HG02938 (cell line): ENCODE results near the gene SPN.
"Not testable (repeated sequence)": the region's sequence is repeated elsewhere in the genome, so short reads cannot be mapped to it uniquely, and the experiment has no call there.

Experiments
- ATAC-seq: cut with Tn5 transposase; IDR thresholded peaks from one replicate; pipeline ENCODE4 v1.9.1; 2021; ENCODE audit warnings: mild to moderate bottlenecking, moderate library complexity; ENCODE audit not compliant: unreplicated experiment

The SPN gene

DNA sequence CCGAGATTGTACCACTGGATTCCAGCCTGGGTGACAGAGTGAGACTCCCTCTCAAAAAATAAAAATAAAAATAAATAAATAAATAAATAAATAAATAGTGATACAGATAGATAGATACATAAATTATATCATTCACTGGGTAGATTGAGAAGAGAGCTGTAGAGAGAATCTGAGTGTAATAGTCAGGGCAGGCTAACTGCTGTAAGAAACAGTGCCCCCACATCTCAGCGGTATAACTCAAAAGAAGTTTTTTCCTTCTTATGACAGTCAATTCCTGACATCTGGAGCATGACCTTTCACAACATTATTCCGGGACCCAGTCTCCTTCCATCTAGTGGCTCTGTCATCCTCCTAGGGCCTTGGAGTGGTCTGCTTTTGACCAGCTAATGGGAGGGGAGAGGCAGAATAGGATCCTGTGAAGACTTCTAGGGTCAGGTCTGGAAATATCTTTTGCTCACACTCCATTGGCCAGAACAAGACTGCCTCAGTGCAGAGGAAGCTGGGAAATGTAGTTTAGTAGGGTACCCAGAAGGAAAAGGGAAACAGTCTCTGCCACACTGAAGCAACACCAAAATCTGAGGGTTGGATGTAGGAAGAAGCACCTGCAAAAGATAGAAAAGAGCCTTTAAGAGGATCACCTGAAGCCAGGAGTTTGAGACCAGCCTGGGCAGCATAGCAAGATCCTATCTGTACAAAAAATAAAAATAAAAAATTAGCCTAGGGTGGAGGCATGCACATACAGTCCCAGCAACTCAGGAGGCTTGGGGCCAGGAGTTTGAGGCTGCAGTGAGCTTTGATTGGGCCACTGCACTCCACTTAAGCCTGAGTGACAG, 13.0 kb downstream of the SPN start:
- ATAC-seq: no peak

DNA sequence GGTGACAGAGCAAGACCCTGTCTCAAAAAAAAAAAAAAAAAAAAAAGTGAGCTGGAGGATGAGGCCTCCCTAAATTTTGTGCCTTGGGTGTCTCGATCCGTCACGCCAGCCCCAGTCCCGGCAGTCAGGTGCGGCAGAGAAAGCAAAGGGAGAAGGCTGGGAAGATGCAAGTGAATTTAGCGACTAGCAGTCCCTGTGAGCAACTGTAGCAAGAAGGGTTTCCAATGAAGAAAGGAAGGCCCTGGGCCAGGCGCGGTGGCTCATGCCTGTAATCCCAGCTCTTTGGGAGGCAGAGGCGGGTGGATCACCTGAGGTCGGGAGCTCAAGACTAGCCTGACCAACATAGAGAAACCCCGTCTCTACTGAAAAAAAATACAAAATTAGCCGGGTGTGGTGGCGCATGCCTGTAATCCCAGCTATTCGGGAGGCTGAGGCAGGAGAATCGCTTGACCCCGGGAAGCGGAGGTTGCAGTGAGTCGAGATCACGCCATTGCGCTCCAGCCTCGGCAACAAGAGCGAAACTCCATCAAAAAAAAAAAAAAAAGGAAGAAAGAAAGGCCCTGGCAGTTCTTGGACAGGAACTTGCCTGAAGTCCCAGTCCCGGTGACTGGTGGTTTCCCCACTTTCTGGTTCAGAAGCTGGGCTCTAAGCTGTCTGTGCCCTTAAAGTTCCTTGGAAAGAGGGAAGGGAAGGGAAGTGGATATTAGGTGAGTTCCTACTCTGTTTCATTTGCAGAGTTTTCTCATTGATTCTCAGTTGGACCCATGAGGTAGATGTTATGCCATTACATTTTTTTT, 14.1 kb downstream of the SPN start:
- no peak for ATAC-seq

DNA sequence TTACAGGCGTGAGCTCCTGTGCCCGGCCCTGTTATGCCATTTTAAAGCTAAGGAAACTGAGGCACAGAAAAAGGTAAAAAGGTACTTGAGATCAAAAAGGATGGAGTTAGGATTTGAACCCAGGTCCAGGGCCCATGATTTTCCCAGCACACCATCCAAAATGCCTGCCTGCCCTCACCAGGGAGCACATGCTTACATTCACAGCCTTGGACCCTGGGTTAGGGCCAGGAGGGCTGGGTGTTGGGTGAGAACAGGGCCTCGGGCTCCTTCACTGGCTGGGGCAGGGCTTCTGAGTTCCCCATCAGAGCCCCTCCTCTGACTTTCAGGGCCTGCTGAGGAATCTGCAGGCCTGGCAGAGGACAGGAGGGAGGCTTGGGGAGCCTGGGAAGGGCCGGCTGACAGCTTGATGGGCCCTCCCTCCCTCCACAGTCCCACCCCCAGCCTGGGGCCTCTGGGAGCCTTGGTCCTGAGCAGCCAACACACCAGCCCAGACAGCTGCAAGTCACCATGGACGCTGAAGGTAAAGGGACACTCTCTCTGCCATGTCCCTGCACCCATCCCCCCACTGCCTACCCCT, 15.7 kb downstream of the SPN start, which contains the start of gene QPRT:
Gene QPRT (plus strand): TSS at position 490 of the 577 bp plus-strand sequence. CDS start 18 bp downstream, at position 508.
- ATAC-seq: no peak

DNA sequence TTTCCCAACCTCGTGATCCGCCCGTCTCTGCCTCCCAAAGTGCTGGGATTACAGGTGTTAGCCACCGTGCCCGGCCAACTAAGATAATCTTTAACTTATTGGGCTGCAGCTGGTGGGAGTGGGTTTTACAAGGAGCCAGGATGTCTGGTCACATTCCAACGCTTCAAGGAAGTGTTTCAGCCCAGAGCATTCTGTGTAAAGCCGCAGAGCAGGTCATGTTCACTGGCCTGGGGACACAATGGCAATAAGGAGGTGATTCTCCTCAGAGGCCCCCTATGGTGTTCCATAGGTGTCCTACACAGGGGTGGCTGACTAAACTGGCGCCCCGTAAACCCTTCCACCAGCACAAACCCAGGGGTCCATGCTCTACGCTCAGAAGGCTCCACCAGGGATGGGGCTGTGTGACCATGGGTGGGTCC, 17.1 kb downstream of the SPN start:
- no peak for ATAC-seq

DNA sequence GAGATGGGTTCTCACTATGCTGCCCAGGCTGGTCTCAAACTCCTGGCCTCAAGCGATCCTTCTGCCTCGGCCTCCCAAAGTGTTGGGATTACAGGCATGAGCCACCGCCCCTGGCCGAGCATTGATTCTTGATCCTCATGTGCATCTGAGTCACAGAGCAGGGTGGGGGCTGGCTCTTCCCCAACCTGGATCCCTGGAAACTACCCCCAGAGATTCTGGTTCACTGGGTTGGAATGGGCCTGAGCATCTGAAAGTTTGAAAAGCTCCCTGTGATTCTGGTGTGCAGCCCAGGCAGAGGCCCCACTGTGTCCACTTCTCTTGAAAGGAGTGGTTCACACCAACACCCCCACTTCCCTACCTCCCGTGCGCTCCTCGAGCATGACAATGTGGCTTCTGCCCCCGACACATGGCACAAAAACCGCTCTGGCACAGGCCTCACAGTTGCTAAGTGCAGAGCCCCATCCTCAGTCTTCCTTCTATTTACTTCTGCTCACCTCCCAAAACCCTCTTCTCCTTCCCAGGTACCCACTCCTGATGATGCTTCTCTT, 20.6 kb downstream of the SPN start:
- ATAC-seq: no peak

DNA sequence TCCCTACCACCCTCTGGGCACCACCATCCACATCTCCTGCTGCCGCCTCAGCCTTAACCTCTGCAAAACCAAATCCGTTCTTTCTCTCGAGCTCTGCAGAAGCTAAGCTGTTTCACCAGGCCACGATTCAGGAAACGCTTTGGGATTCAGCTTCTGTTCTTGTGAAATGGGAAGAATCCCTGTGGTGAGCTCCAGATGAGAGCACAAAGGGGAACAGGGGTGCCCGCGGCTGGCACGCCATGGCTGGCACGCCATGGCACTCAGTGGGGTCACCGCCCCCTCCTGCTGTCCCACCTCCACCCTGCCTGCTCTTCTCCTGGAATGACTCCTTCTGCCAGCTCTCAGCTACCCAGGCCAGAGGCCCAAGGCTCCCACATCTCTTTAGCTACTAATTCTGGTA, 21.6 kb downstream of the SPN start:
- ATAC-seq: no peak

DNA sequence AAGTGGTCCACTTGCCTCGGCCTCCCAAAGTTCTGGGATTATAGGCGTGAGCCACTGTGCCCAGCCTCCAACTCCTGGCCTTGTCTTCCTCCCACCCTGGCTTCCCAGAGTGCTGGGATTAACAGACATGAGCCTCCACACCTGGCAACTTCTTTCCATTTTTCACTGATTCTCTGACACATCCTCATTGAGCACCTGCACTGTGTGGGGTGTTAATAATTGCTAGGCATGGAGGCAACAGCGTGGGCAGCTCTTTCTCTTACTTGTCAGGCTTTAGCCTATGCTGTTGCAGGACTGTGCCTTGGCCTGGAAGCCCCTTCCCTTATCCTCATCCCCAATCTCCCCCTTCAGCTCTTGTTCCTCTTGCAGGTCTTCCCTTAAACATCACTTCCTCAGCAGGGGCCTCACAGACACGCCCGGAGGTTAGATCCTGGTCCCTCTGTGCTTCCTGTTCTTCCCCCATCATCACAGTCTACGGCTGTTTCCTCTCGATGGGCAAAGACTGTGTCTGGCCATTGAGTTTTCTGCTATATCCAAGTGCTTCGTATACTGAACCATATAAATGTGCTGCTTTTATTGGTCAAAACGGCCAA, 23.8 kb downstream of the SPN start:
- no peak for ATAC-seq

DNA sequence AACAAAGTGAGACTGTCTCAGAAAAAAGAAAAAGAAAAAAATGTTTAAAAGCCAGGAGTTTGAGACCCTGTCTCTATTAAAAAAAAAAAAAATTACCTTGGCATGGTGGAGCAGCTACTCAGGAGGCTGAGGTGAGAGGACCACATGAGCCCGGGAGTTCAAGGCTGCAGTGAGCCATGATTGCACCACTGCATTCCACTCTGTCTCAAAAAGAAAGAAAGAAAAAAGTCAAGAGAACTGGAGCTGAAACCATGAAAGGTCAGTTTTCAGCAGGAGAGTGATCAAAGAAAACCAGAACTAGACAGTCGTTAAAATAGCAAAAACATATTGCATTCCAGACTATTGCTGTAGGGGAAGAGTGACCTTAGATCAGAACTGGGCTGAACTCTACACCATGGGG, 24.7 kb downstream of the SPN start:
- ATAC-seq: no peak

DNA sequence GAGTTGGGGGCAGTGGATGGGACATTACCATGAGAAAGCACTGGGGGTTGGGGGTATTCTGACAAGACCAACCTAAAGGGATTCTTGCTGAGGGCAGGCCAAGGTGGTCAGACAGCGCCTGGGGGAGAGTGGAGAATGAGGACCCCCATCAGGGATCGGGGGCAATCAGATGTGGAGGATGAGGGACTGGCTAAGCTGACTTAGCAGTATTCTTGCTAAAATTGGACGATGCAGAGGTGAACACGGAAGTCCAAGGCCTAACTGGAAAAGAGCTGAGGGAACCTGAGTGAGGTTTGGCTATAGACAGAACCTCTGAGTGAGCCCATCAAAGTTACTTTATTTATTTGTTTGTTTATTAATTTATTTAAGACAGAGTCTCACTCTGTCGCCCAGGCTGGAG, 25.1 kb downstream of the SPN start:
- no peak for ATAC-seq

DNA sequence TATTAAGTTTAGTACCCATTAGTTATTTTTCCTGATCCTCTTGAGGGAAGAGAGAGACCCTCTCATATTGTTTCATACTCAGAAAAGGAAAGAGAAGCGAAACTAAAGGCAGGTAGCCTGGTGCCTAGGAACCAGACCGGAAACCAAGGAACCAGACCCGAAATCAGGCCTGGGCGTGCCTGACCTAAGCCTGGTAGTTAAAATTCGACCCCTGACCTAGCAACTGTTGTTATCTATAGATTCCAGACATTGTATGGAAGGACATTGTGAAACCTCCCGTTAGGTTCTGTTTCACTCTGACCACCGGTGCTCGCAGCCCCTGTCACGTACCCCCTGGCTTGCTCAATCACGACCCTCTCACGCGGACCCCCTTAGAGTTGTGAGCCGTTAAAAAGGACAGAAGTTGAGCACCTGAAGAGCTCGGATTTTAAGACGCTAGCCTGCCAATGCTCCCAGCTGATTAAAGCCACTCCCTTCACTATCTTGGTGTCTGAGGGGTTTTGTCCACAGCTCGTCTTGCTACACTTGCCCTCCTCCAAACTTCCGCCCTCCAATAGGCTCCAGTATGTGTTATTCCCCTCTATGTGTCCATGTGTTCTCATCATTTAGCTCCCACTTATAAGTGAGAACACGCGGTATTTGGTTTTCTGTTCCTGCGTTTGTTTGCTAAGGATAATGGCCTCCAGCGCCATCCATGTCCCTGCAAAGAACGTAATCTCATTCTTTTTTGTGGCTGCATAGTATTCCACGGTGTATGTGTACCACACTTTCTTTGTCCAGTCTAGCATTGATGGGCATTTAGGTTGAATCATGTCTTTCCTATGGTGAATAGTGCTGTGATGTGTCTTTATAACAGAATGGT, 26.7 kb downstream of the SPN start:
- not testable (repeated sequence) for ATAC-seq

DNA sequence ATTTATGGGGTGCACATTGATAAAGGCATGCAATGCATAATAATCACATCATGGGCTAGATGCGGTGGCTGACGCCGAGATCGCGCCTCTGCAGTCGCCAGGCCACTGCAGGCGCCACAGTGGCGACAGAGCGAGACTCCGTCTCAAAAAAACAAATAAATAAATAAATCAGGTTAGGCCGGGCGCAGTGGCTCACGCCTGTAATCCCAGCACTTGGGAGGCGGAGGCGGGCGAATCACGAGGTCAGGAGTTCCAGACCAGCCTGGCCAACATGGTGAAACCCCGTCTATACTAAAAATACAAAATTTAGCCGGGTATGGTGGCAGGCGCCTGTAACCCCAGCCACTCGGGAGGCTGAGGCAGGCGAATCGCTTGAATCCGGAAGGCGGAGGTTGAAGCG, 29.6 kb downstream of the SPN start:
- not testable (repeated sequence) for ATAC-seq

DNA sequence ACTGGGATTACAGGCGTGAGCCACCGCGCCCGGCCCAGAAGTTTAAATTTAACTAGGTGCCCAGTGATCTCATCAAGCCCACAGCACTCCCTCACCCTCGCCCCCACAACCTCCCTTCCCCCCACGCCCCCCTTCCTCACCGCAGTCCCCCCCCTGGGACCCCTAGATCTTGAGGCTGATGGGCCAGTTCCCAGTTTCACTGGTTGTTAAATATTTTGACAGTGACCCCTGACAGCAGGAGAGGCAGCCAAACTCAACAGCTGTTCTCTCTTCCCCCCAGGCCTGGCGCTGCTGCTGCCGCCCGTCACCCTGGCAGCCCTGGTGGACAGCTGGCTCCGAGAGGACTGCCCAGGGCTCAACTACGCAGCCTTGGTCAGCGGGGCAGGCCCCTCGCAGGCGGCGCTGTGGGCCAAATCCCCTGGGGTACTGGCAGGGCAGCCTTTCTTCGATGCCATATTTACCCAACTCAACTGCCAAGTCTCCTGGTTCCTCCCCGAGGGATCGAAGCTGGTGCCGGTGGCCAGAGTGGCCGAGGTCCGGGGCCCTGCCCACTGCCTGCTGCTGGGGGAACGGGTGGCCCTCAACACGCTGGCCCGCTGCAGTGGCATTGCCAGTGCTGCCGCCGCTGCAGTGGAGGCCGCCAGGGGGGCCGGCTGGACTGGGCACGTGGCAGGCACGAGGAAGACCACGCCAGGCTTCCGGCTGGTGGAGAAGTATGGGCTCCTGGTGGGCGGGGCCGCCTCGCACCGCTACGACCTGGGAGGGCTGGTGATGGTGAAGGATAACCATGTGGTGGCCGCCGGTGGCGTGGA, 31.5 kb downstream of the SPN start:
- no peak for ATAC-seq

DNA sequence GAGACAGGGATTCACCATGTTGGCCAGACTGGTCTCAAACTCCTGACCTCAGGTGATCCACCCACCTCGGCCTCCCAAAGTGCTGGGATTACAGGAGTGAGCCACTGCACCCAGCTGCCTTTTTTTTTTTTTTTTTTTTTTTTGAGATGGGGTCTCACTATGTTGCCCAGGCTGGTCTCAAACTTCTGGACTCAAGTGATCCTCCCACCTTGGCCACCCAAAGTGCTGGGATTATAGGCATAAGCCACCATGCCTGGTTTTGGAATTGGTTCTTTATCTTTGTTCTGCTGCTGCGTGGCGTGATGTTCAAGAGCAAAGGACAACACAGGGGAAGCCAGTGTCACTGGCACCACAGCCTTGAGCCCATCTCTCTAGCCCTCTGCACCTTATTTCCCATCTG, 32.6 kb downstream of the SPN start:
- ATAC-seq: not testable (repeated sequence)

DNA sequence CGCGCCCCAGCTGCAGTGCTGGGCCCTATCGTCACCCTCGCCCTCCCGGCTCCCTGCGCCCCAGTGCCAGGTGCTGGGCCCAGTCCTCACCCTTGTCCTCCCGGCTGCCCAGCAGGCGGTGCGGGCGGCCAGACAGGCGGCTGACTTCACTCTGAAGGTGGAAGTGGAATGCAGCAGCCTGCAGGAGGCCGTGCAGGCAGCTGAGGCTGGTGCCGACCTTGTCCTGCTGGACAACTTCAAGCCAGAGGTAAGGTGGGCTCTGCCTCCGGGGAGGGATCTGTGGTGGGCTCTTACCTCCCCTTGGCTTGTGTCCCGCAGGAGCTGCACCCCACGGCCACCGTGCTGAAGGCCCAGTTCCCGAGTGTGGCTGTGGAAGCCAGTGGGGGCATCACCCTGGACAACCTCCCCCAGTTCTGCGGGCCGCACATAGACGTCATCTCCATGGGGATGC, 33.9 kb downstream of the SPN start:
- no peak for ATAC-seq

DNA sequence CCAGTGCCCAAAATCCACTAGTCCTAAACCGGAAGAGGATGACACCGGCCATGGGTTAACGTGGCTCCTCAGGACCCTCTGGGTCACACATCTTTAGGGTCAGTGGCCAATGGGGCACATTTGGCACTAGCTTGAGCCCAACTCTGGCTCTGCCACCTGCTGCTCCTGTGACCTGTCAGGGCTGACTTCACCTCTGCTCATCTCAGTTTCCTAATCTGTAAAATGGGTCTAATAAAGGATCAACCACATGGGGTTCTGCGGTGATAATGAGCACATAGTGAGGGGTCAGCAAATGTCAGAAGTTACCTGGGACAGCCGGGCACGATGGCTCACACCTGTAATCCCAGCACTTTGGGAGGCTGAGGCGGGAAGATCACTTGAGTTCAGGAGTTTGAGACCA, 34.3 kb downstream of the SPN start:
- ATAC-seq: no peak

DNA sequence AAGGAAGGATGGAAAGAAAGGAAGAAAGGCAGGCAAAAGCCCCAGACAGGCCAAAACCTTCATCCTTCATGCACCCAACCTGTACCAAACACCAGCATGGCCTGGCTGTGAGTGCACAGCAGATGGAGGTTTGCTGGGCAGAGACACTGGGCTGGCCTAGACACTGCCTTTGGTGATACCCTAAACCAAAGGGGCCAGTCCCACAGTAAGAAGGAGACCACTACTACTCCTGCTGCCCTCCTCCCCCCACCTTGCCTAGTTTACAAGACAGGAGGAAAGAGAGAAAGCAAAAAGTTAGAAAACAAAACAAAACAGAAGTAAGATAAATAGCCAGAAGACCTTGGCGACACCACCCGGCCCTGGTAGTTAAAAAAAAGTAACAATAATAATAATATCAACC, 35.0 kb downstream of the SPN start:
- no peak for ATAC-seq

DNA sequence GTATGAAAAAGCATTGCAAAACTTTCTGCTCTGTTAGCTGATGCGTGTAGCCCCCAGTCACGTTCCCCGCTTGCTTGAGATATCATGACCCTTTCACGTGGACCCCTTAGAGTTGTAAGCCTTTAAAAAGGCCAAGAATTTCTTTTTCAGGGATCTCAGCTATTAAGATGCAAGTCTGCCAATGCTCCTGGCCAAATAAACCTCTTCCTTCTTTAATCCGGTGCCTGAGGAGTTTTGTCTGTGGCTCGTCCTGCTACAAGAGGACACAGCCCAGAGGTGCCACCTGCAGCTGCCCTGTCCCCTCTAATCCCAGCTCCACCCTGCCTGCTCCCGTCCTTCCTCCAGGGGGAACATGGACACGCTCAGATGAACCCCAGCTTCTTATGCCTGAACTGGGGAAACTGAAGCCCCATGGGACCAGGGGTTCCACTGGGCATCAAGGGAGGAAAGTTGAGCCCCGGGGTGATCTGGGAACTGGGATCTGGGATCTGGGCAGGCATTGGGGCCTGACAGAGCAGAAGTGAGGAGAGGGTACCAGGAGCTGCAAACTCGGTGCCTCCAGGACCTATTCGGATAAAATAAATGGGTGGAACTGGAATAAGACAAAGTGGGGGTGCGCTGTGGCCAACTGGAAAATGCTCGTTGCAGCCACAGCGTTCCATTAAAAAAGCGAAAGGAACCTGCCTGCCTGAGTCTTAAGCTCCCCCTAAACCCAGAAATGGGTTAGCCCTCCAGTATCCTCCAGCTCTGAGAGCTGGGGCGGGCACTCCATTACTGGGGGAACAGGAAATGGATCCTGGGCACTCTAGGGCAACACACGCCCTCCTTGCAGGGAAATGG, 35.7 kb downstream of the SPN start:
- ATAC-seq: no peak
